GM10847 (cell line): ENCODE results near the gene CLCN1.

Source experiments
- POLR2A ChIP-seq: IDR thresholded peaks from 2 replicates; pipeline ENCODE4 v1.6.1; 2011; ENCODE audit not compliant: insufficient read length; ENCODE audit errors: extremely low read depth

Gene CLCN1

GRCh38 chr7:143316492-143316891 lies 581 bp downstream of the CLCN1 start:
- no peak for TF ChIP-seq POLR2A

GRCh38 chr7:143318661-143319060 lies 2.8 kb downstream of the CLCN1 start:
- no peak for TF ChIP-seq POLR2A

- no peak for TF ChIP-seq POLR2A
Measured at GRCh38 chr7:143320620-143321019, 4.7 kb downstream of the CLCN1 start.

GRCh38 chr7:143321242-143321641 lies 5.3 kb downstream of the CLCN1 start:
- TF ChIP-seq POLR2A: no peak

- TF ChIP-seq POLR2A: no peak
Measured at GRCh38 chr7:143321734-143322133, 5.8 kb downstream of the CLCN1 start.

- no peak for TF ChIP-seq POLR2A
Measured at GRCh38 chr7:143322760-143323633, 7.1 kb downstream of the CLCN1 start.

GRCh38 chr7:143323653-143324052 lies 7.7 kb downstream of the CLCN1 start:
- no peak for TF ChIP-seq POLR2A

- no peak for TF ChIP-seq POLR2A
Measured at GRCh38 chr7:143325240-143325639, 9.3 kb downstream of the CLCN1 start.

- no peak for TF ChIP-seq POLR2A
Measured at GRCh38 chr7:143327903-143328302, 12.0 kb downstream of the CLCN1 start.

- no peak for TF ChIP-seq POLR2A
Measured at GRCh38 chr7:143329471-143330170, 13.7 kb downstream of the CLCN1 start.

GRCh38 chr7:143331179-143331801 lies 15.4 kb downstream of the CLCN1 start:
- TF ChIP-seq POLR2A: no peak

- no peak for TF ChIP-seq POLR2A
Measured at GRCh38 chr7:143334244-143334643, 18.3 kb downstream of the CLCN1 start.

GRCh38 chr7:143337216-143337615 lies 21.3 kb downstream of the CLCN1 start:
- TF ChIP-seq POLR2A: no peak

- TF ChIP-seq POLR2A: no peak
Measured at GRCh38 chr7:143341842-143342241, 25.9 kb downstream of the CLCN1 start.

- no peak for TF ChIP-seq POLR2A
Measured at GRCh38 chr7:143343596-143343995, 27.7 kb downstream of the CLCN1 start.

- TF ChIP-seq POLR2A: no peak
Measured at GRCh38 chr7:143345428-143345900, 29.6 kb downstream of the CLCN1 start.
